HEK293 (cell line): ENCODE results near the gene ADA.

Experiments used
- KLF16 ChIP-seq: fragments of 450-650 bp; formaldehyde crosslinking; IDR thresholded peaks from 2 replicates; pipeline ENCODE4 v1.5.1; 2017; ENCODE audit warnings: missing biosample characterization, missing genetic modification characterization
- MYNN ChIP-seq: fragments of 450-650 bp; formaldehyde crosslinking; IDR thresholded peaks from 2 replicates; pipeline ENCODE4 v1.5.1; 2016; ENCODE audit warnings: missing biosample characterization, missing genetic modification characterization, borderline replicate concordance
- ZNF146 ChIP-seq: fragments of 450-650 bp; formaldehyde crosslinking; IDR thresholded peaks from 2 replicates; pipeline ENCODE4 v1.5.1; 2016; ENCODE audit warnings: missing biosample characterization, missing genetic modification characterization
- ZNF24 ChIP-seq: fragments of 450-650 bp; formaldehyde crosslinking; IDR thresholded peaks from 2 replicates; pipeline ENCODE4 v1.5.1; 2016; ENCODE audit warnings: missing biosample characterization, missing genetic modification characterization
- ZNF558 ChIP-seq: fragments of 450-650 bp; formaldehyde crosslinking; IDR thresholded peaks from 2 replicates; pipeline ENCODE4 v1.5.1; 2016; ENCODE audit warnings: missing biosample characterization, missing genetic modification characterization
- ZNF660 ChIP-seq: fragments of 450-650 bp; IDR thresholded peaks from 2 replicates; pipeline ENCODE4 v1.5.1; 2018; ENCODE audit warnings: missing biosample characterization, mild to moderate bottlenecking, missing genetic modification characterization
- TF ChIP-seq, protein P1 (sequence below): fragments of 450-650 bp; IDR thresholded peaks from 2 replicates; pipeline ENCODE4 v1.5.1; 2018; ENCODE audit warnings: missing biosample characterization, missing genetic modification characterization
- TF ChIP-seq, protein P2 (sequence below): fragments of 450-650 bp; formaldehyde crosslinking; IDR thresholded peaks from 2 replicates; pipeline ENCODE4 v1.5.1; 2016; ENCODE audit warnings: missing biosample characterization, missing genetic modification characterization
- TF ChIP-seq, protein P3 (sequence below): fragments of 450-650 bp; formaldehyde crosslinking; IDR thresholded peaks from 2 replicates; pipeline ENCODE4 v1.5.1; 2016; ENCODE audit warnings: missing biosample characterization, missing genetic modification characterization

DNA sequence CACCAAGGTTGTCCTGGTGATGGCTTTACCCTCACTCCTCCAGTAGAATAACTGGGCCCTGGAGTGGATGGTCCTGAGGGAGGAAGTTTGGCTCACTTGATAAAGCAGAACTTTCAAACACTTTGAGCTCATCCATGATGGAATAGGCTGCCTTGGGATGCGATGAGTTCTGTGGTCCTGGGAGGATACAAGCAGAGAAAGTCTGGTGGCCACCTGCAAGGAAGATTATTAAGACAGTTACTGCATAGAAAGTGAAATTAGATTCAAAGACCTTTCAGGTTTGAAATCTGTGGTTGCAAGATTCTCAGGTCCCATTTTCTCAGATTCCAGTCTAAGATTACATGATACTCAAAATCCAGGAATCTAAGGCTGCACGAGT lies 43.8 kb upstream of the ADA start:
- no peak for TF ChIP-seq ZNF660
- TF ChIP-seq, protein P1, sequence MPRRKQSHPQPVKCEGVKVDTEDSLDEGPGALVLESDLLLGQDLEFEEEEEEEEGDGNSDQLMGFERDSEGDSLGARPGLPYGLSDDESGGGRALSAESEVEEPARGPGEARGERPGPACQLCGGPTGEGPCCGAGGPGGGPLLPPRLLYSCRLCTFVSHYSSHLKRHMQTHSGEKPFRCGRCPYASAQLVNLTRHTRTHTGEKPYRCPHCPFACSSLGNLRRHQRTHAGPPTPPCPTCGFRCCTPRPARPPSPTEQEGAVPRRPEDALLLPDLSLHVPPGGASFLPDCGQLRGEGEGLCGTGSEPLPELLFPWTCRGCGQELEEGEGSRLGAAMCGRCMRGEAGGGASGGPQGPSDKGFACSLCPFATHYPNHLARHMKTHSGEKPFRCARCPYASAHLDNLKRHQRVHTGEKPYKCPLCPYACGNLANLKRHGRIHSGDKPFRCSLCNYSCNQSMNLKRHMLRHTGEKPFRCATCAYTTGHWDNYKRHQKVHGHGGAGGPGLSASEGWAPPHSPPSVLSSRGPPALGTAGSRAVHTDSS (tag by site-specific recombination): no peak
- TF ChIP-seq, protein P2, sequence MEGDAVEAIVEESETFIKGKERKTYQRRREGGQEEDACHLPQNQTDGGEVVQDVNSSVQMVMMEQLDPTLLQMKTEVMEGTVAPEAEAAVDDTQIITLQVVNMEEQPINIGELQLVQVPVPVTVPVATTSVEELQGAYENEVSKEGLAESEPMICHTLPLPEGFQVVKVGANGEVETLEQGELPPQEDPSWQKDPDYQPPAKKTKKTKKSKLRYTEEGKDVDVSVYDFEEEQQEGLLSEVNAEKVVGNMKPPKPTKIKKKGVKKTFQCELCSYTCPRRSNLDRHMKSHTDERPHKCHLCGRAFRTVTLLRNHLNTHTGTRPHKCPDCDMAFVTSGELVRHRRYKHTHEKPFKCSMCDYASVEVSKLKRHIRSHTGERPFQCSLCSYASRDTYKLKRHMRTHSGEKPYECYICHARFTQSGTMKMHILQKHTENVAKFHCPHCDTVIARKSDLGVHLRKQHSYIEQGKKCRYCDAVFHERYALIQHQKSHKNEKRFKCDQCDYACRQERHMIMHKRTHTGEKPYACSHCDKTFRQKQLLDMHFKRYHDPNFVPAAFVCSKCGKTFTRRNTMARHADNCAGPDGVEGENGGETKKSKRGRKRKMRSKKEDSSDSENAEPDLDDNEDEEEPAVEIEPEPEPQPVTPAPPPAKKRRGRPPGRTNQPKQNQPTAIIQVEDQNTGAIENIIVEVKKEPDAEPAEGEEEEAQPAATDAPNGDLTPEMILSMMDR (tag by site-specific recombination): no peak
- TF ChIP-seq ZNF146: no peak
- TF ChIP-seq KLF16 (tag by site-specific recombination): no peak
- no peak for TF ChIP-seq MYNN
- TF ChIP-seq, protein P3, sequence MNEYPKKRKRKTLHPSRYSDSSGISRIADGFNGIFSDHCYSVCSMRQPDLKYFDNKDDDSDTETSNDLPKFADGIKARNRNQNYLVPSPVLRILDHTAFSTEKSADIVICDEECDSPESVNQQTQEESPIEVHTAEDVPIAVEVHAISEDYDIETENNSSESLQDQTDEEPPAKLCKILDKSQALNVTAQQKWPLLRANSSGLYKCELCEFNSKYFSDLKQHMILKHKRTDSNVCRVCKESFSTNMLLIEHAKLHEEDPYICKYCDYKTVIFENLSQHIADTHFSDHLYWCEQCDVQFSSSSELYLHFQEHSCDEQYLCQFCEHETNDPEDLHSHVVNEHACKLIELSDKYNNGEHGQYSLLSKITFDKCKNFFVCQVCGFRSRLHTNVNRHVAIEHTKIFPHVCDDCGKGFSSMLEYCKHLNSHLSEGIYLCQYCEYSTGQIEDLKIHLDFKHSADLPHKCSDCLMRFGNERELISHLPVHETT (tag by site-specific recombination): no peak
- no peak for TF ChIP-seq ZNF558 (tag by site-specific recombination)
- TF ChIP-seq ZNF24 (tag by site-specific recombination): no peak
